Neural progenitor cell (in vitro differentiated cells): ENCODE results near the gene ALKAL2.

Experiments used
- EZH2 ChIP-seq: fragments of 200-600 bp; sonication (generic); IDR thresholded peaks from 2 replicates; pipeline ENCODE4 v1.6.1; 2017; ENCODE audit warnings: antibody characterized with exemption, mild to moderate bottlenecking, moderate library complexity
- EZH2phosphoT487 ChIP-seq: fragments of 200-600 bp; sonication (generic); IDR thresholded peaks from 2 replicates; pipeline ENCODE4 v1.6.1; 2017; ENCODE audit warnings: antibody characterized with exemption
- TF ChIP-seq, protein P1 (sequence below): fragments of 200-600 bp; sonication (generic); IDR thresholded peaks from 2 replicates; pipeline ENCODE4 v1.5.1; 2017; ENCODE audit warnings: antibody characterized with exemption, mild to moderate bottlenecking

DNA sequence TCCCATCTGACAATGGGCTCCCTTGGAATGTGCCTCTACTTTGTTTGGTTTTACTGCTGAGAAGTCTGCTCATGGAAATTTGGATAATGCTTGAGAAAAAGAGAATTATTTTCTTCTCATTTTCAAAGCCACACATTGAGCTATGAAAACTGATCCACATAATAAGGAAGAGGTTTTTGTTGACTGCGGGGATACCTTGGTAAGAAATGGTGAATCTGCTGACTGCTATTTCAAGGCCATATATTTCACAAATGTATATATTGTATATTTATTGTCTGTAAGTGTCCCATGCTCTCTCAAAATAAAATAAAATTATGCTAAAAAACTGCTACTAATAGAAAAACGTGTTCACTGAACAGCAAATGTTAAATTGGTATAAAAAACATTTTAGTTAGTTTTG is 39.2 kb downstream of the ALKAL2 start:
- TF ChIP-seq, protein P1, sequence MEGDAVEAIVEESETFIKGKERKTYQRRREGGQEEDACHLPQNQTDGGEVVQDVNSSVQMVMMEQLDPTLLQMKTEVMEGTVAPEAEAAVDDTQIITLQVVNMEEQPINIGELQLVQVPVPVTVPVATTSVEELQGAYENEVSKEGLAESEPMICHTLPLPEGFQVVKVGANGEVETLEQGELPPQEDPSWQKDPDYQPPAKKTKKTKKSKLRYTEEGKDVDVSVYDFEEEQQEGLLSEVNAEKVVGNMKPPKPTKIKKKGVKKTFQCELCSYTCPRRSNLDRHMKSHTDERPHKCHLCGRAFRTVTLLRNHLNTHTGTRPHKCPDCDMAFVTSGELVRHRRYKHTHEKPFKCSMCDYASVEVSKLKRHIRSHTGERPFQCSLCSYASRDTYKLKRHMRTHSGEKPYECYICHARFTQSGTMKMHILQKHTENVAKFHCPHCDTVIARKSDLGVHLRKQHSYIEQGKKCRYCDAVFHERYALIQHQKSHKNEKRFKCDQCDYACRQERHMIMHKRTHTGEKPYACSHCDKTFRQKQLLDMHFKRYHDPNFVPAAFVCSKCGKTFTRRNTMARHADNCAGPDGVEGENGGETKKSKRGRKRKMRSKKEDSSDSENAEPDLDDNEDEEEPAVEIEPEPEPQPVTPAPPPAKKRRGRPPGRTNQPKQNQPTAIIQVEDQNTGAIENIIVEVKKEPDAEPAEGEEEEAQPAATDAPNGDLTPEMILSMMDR, result no peak
- TF ChIP-seq EZH2 (no peak), EZH2phosphoT487 (no peak)
